ENCODE measurements around the gene MTRFR. TPM values are rescaled to one million over a fixed set of nuclear protein-coding genes. Genes with fewer than 3 reads are reported as not detected.

Gene MTRFR
- total RNA-seq, 4 donors from 2014 or later, result 7.9 to 13.7 (median 9.2) TPM

- H3K27me3 ChIP-seq, result no peaks in the 10 kb centered on the region
- peak overlapping the region; percentile 81 to 86 (median 82) for H3K27ac ChIP-seq (replicated peaks in 1 of 4)
- intact Hi-C loops (cut with DNase I), result no loop called here
- no peak for TF ChIP-seq EP300 (IDR thresholded peaks at IDR 0.05)
- TF ChIP-seq POLR2A (IDR thresholded peaks at IDR 0.05; ENCODE audit: low read depth), result no peak
- no peak for TF ChIP-seq CTCF (IDR thresholded peaks at IDR 0.05)
- no peak for TF ChIP-seq POLR2AphosphoS5 (IDR thresholded peaks at IDR 0.05)
- H3K9me3 ChIP-seq, result no peaks in the 10 kb centered on the region
- peaks cover 0 to 18% (median 14%) of the 10 kb centered on the region in 4 donors for H3K36me3 ChIP-seq
- peaks cover 31 to 43% (median 43%) of the 10 kb centered on the region in 4 donors for H3K4me1 ChIP-seq
- 2% methylated on average over 21 of the region's 51 CpGs for WGBS
- DNase-seq (ENCODE audit: extremely low spot score), result no peak
- H3K4me3 ChIP-seq, result peak overlapping the region; percentile 70 to 94 (median 78)
Measured at GRCh38 chr12:123270214-123271000, 37.2 kb downstream of the MTRFR start.

- Histone ChIP-seq H3K4me3 (peak overlapping the region; percentile 70 to 94 (median 78)), H3K27ac (replicated peaks in 1 of 4) (peak overlapping the region; percentile 81 to 86 (median 82)), H3K27me3 (no peaks in the 10 kb centered on the region), H3K4me1 (peaks cover 31 to 43% (median 43%) of the 10 kb centered on the region in 4 donors), H3K36me3 (peaks cover 0 to 11% (median 9%) of the 10 kb centered on the region in 4 donors), H3K9me3 (no peaks in the 10 kb centered on the region)
- TF ChIP-seq POLR2AphosphoS5 (IDR thresholded peaks at IDR 0.05) (no peak), EP300 (IDR thresholded peaks at IDR 0.05) (no peak), POLR2A (IDR thresholded peaks at IDR 0.05; ENCODE audit: low read depth) (no peak), CTCF (IDR thresholded peaks at IDR 0.05) (peak; percentile 49 to 71 (median 63))
- WGBS, result 0% methylated on average over 12 of the region's 108 CpGs
- intact Hi-C loops (cut with DNase I), result no loop called here
- DNase-seq (ENCODE audit: extremely low spot score), result no peak
Measured at GRCh38 chr12:123271001-123271668, 37.9 kb downstream of the MTRFR start.

- intact Hi-C loops (cut with DNase I), result no loop called here
- H3K4me3 ChIP-seq, result no peak overlapping the region
- WGBS, result 85% methylated on average over 15 of the region's 15 CpGs
- DNase-seq (ENCODE audit: extremely low spot score), result no peak
- TF ChIP-seq POLR2A (IDR thresholded peaks at IDR 0.05; ENCODE audit: low read depth) (no peak), EP300 (IDR thresholded peaks at IDR 0.05) (no peak), POLR2AphosphoS5 (IDR thresholded peaks at IDR 0.05) (no peak), CTCF (IDR thresholded peaks at IDR 0.05) (no peak)
- no peaks in the 10 kb centered on the region for H3K27me3 ChIP-seq
- peaks cover 29 to 35% (median 34%) of the 10 kb centered on the region in 4 donors for H3K4me1 ChIP-seq
- no peaks in the 10 kb centered on the region for H3K36me3 ChIP-seq
- H3K9me3 ChIP-seq, result no peaks in the 10 kb centered on the region
- H3K27ac ChIP-seq (replicated peaks in 1 of 4), result no peak overlapping the region
Measured at GRCh38 chr12:123273166-123273565, 39.9 kb downstream of the MTRFR start.

- WGBS, result 49% methylated on average over 2 of the region's 2 CpGs
- H3K4me1 ChIP-seq, result no peaks in the 10 kb centered on the region
- no peaks in the 10 kb centered on the region for H3K27me3 ChIP-seq
- no peak overlapping the region for H3K4me3 ChIP-seq
- TF ChIP-seq EP300 (IDR thresholded peaks at IDR 0.05), result no peak
- TF ChIP-seq POLR2AphosphoS5 (IDR thresholded peaks at IDR 0.05), result no peak
- TF ChIP-seq POLR2A (IDR thresholded peaks at IDR 0.05; ENCODE audit: low read depth), result no peak
- TF ChIP-seq CTCF (IDR thresholded peaks at IDR 0.05), result no peak
- no peaks in the 10 kb centered on the region for H3K9me3 ChIP-seq
- H3K36me3 ChIP-seq, result no peaks in the 10 kb centered on the region
- intact Hi-C loops (cut with DNase I), result no loop called here
- H3K27ac ChIP-seq (replicated peaks in 1 of 4), result peak overlapping the region in 2 of 4 donors; percentile 7 to 40
- no peak for DNase-seq (ENCODE audit: extremely low spot score)
Measured at GRCh38 chr12:123278101-123278627, 44.9 kb downstream of the MTRFR start.

Data from esophagus muscularis mucosa (tissue), 4 donors.